Fibroblast of lung (primary cell): ENCODE data around the gene MTSS2. TPM values are rescaled to one million over a fixed set of nuclear protein-coding genes. Genes with fewer than 3 reads are reported as not detected.
A peak's percentile ranks its signal among the peaks of the same experiment; 100 is the strongest.

Experiments
- DNase-seq, 2 donors: peaks; one replicate each; pipeline versions ENCODE4 v3.0.0 to v3.0.0-alpha.2; 2010; ENCODE audit warnings: low read depth in 2 of 2
- H2AFZ ChIP-seq: 2 replicates; pipeline ENCODE4 v1.5.1; 2012; ENCODE audit warnings: low read length, control low read depth, inconsistent platforms
- H3K27ac ChIP-seq: 2 replicates; pipeline ENCODE4 v1.5.1; 2011; ENCODE audit warnings: low read length, control low read depth; ENCODE audit not compliant: insufficient read depth
- H3K27me3 ChIP-seq: 2 replicates; pipeline ENCODE4 v1.5.1; 2011; ENCODE audit warnings: mild to moderate bottlenecking, low read length; ENCODE audit not compliant: control insufficient read depth, insufficient read depth
- H3K36me3 ChIP-seq: 2 replicates; pipeline ENCODE4 v1.5.1; 2011; ENCODE audit warnings: low read length; ENCODE audit not compliant: control insufficient read depth, insufficient read depth
- H3K4me1 ChIP-seq: 2 replicates; pipeline ENCODE4 v1.5.1; 2011; ENCODE audit warnings: low read length; ENCODE audit not compliant: control insufficient read depth, insufficient read depth; ENCODE audit errors: extremely low read depth
- H3K4me2 ChIP-seq: 2 replicates; pipeline ENCODE4 v1.5.1; 2011; ENCODE audit warnings: low read length, control low read depth; ENCODE audit not compliant: insufficient read depth; ENCODE audit errors: extremely low read depth
- H3K4me3 ChIP-seq, 4 experiments: fragments of 200-600 bp in 1 of 4; sonication (generic) in 1 of 4; replicated peaks in 1 of 4; 2 replicates each; pipeline ENCODE4 v1.5.1; 2011 to 2016; ENCODE audit warnings: low read length in 4 of 4, low read depth in 3 of 4, mild to moderate bottlenecking in 3 of 4, control low read depth in 2 of 4, inconsistent platforms in 1 of 4, mixed read lengths in 1 of 4; ENCODE audit not compliant: insufficient read depth in 1 of 4; ENCODE audit errors: control extremely low read depth in 1 of 4
- H3K79me2 ChIP-seq: 2 replicates; pipeline ENCODE4 v1.5.1; 2012; ENCODE audit warnings: mild to moderate bottlenecking, low read length, inconsistent platforms; ENCODE audit not compliant: control insufficient read depth, insufficient read depth
- H3K9ac ChIP-seq: 2 replicates; pipeline ENCODE4 v1.5.1; 2011; ENCODE audit warnings: mild to moderate bottlenecking, low read length, control low read depth; ENCODE audit not compliant: insufficient read depth
- H3K9me3 ChIP-seq: 2 replicates; pipeline ENCODE4 v1.5.1; 2012; ENCODE audit warnings: low read depth, low read length; ENCODE audit not compliant: control insufficient read depth, insufficient read depth
- H4K20me1 ChIP-seq: 2 replicates; pipeline ENCODE4 v1.5.1; 2011; ENCODE audit warnings: low read length; ENCODE audit not compliant: control insufficient read depth, insufficient read depth; ENCODE audit errors: extremely low read depth
- CTCF ChIP-seq, 2 donors: IDR thresholded peaks in 1 of 2; conservative IDR thresholded peaks in 1 of 2; 1 replicate in 1 of 2; 2 replicates in 1 of 2; pipeline ENCODE4 v1.5.1; 2011 to 2012; ENCODE audit warnings: low read length in 2 of 2, control low read depth in 1 of 2, inconsistent platforms in 1 of 2, low read depth in 1 of 2, mild to moderate bottlenecking in 1 of 2
- EZH2 ChIP-seq: IDR thresholded peaks from 2 replicates; pipeline ENCODE4 v1.5.1; 2012; ENCODE audit warnings: low read length, control low read depth, mild to moderate bottlenecking; ENCODE audit errors: missing control alignments
- polyA plus RNA-seq, 2 donors: library from polyadenylated mRNA; depleted of rRNA in 1 of 2; stranded (reverse) in 1 of 2; unstranded in 1 of 2; fragments of >200 nt; gene quantifications; 2 replicates each; pipeline ENCODE4 v1.2.1, GENCODE V29; 2011 to 2012; ENCODE audit warnings: missing spikeins in 1 of 2
- total RNA-seq: library from RNA; depleted of rRNA; stranded (reverse); fragments of >200 nt; gene quantifications from 2 replicates; pipeline ENCODE4 v1.2.1, GENCODE V29; 2014

MTSS2 gene
- total and polyA plus RNA-seq, 2 donors (not counting 1 experiment from before 2014, with no cell fraction given): 126 to 131 TPM

GRCh38 chr16:70682239-70683145 is 3.4 kb downstream of the MTSS2 start:
- H3K4me2 ChIP-seq: peak overlapping the region; percentile 96

GRCh38 chr16:70681382-70682238 is 4.2 kb downstream of the MTSS2 start:
- DNase-seq: no peak

More at GRCh38 chr16:70682239-70683145, 3.4 kb downstream of the MTSS2 start:
- Histone ChIP-seq H3K27ac (peak overlapping the region; percentile 78), H3K36me3 (peaks cover 36% of the 10 kb centered on the region), H3K9me3 (no peaks in the 10 kb centered on the region), H3K27me3 (no peaks in the 10 kb centered on the region), H4K20me1 (no peaks in the 10 kb centered on the region), H2AFZ (no peak overlapping the region), H3K79me2 (peaks cover 77% of the 10 kb centered on the region), H3K4me3 (peak overlapping the region; percentile 1 to 96 (median 82)), H3K9ac (peak overlapping the region; percentile 96), H3K4me1 (peaks cover 42% of the 10 kb centered on the region)
- no peak for DNase-seq
- TF ChIP-seq CTCF (conservative IDR thresholded peaks at IDR 0.05 in 1 of 2, IDR thresholded peaks at IDR 0.05 in 1 of 2; ENCODE audit: low read depth in 1 of 2, low read length in 2 of 2): no peak
- TF ChIP-seq EZH2: no peak

More at GRCh38 chr16:70681382-70682238, 4.2 kb downstream of the MTSS2 start:
- peak overlapping the region; percentile 78 for H3K27ac ChIP-seq
- H3K27me3 ChIP-seq: no peaks in the 10 kb centered on the region
- H3K4me2 ChIP-seq: peak overlapping the region; percentile 96
- H4K20me1 ChIP-seq: no peaks in the 10 kb centered on the region
- peak overlapping the region in 3 of 4 experiments; percentile 21 to 96 (median 27) for H3K4me3 ChIP-seq
- peak overlapping the region; percentile 62 for H3K9ac ChIP-seq
- peaks cover 35% of the 10 kb centered on the region for H3K4me1 ChIP-seq
- peaks cover 43% of the 10 kb centered on the region for H3K36me3 ChIP-seq
- TF ChIP-seq CTCF (conservative IDR thresholded peaks at IDR 0.05 in 1 of 2, IDR thresholded peaks at IDR 0.05 in 1 of 2; ENCODE audit: low read depth in 1 of 2, low read length in 2 of 2) (no peak), EZH2 (no peak)
- H3K9me3 ChIP-seq: no peaks in the 10 kb centered on the region
- H2AFZ ChIP-seq: no peak overlapping the region
- peaks cover 82% of the 10 kb centered on the region for H3K79me2 ChIP-seq
